Astrocyte (in vitro differentiated cells and primary cell): Measurements from ENCODE around the gene NXPH1. TPM values are rescaled to one million over a fixed set of nuclear protein-coding genes. Genes with fewer than 3 reads are reported as not detected.

ENCODE experiments used
- DNase-seq: peaks from one replicate; pipeline ENCODE4 v3.0.0-alpha.2; 2010; ENCODE audit warnings: low read depth
- FAIRE-seq: peaks from 2 replicates; lab custom pipeline; 2011; peaks lifted over from hg19 to GRCh38; lab: Jason Lieb, UNC
- H2AFZ ChIP-seq: 2 replicates; pipeline ENCODE4 v1.6.0; 2012; ENCODE audit warnings: low read depth, low read length, inconsistent platforms
- H3K27ac ChIP-seq: 2 replicates; pipeline ENCODE4 v1.5.1; 2011; ENCODE audit warnings: low read depth, low read length, inconsistent platforms
- H3K27me3 ChIP-seq: 2 replicates; pipeline ENCODE4 v1.6.0; 2011; ENCODE audit warnings: low read length, inconsistent platforms; ENCODE audit not compliant: insufficient read depth
- H3K36me3 ChIP-seq: 2 replicates; pipeline ENCODE4 v1.5.1; 2011; ENCODE audit warnings: low read length, inconsistent platforms; ENCODE audit not compliant: insufficient read depth
- H3K4me1 ChIP-seq: 2 replicates; pipeline ENCODE4 v1.5.1; 2011; ENCODE audit warnings: low read length, inconsistent platforms; ENCODE audit not compliant: insufficient read depth
- H3K4me2 ChIP-seq: 2 replicates; pipeline ENCODE4 v1.6.0; 2012; ENCODE audit warnings: low read length, inconsistent platforms
- H3K4me3 ChIP-seq: 2 replicates; pipeline ENCODE4 v1.5.1; 2011; ENCODE audit warnings: low read depth, mild to moderate bottlenecking, low read length, inconsistent platforms; ENCODE audit not compliant: insufficient read depth
- H3K79me2 ChIP-seq: 2 replicates; pipeline ENCODE4 v1.6.0; 2012; ENCODE audit warnings: mild to moderate bottlenecking, low read length, inconsistent platforms; ENCODE audit not compliant: insufficient read depth
- H3K9ac ChIP-seq: 2 replicates; pipeline ENCODE4 v1.6.0; 2012; ENCODE audit warnings: mild to moderate bottlenecking, low read length, inconsistent platforms
- H3K9me3 ChIP-seq: 2 replicates; pipeline ENCODE4 v1.5.1; 2012; ENCODE audit warnings: low read depth, mild to moderate bottlenecking, low read length, inconsistent platforms; ENCODE audit not compliant: insufficient read depth
- H4K20me1 ChIP-seq: 2 replicates; pipeline ENCODE4 v1.6.0; 2012; ENCODE audit warnings: low read length, inconsistent platforms; ENCODE audit not compliant: insufficient read depth
- H3K27ac Mint-ChIP-seq: one replicate; pipeline ENCODE4 v1.8.0; 2021; ENCODE audit warnings: mild to moderate bottlenecking, mixed read lengths; ENCODE audit not compliant: unreplicated experiment
- H3K27me3 Mint-ChIP-seq: one replicate; pipeline ENCODE4 v1.8.0; 2021; ENCODE audit warnings: low read depth, mixed read lengths; ENCODE audit not compliant: unreplicated experiment
- H3K36me3 Mint-ChIP-seq: one replicate; pipeline ENCODE4 v1.8.0; 2021; ENCODE audit warnings: low read depth, mixed read lengths; ENCODE audit not compliant: unreplicated experiment
- H3K4me1 Mint-ChIP-seq: one replicate; pipeline ENCODE4 v1.8.0; 2021; ENCODE audit warnings: low read depth, mixed read lengths; ENCODE audit not compliant: unreplicated experiment
- H3K4me3 Mint-ChIP-seq: one replicate; pipeline ENCODE4 v1.8.0; 2021; ENCODE audit warnings: mild to moderate bottlenecking, moderate library complexity, mixed read lengths; ENCODE audit not compliant: unreplicated experiment
- H3K9me3 Mint-ChIP-seq: one replicate; pipeline ENCODE4 v1.8.0; 2021; ENCODE audit warnings: mild to moderate bottlenecking, mixed read lengths; ENCODE audit not compliant: unreplicated experiment
- EZH2 ChIP-seq: IDR thresholded peaks from 2 replicates; pipeline ENCODE4 v1.6.1; 2012; ENCODE audit warnings: mild to moderate bottlenecking, low read length, inconsistent platforms; ENCODE audit not compliant: insufficient read depth
- total RNA-seq: library from RNA; stranded (reverse); gene quantifications from 2 replicates; pipeline ENCODE4 v1.2.1, GENCODE V29; 2021
- TF ChIP-seq, protein P1 (sequence below): IDR thresholded peaks from 2 replicates; pipeline ENCODE4 v1.5.1; 2011; ENCODE audit warnings: low read depth, mild to moderate bottlenecking, inconsistent platforms, low read length, moderate library complexity; ENCODE audit not compliant: insufficient read depth

NXPH1 gene
- total RNA-seq, 1 donor from 2014 or later = 0.16 TPM

DNA sequence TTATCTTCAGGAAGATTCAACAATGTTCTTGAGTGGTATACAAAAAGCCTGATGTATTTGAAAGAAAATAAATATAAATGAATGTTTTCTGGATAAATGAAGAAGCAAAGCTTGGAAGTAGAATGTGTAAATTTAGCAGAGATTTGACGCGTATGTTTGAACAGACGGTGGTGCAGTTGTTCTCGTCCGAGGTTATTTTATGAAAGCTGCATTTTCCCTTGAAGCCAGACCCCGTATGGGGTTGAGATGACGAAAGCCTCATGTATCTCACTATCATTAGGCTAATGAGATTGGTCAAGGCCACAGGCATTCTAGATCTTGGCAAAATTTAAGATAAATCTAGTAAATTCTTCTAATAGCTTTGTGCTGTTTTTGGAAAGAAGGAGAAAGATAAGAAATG is 195.2 kb downstream of the NXPH1 start:
- Histone ChIP-seq H3K36me3 (no peaks in the 10 kb centered on the region), H3K27me3 (no peaks in the 10 kb centered on the region), H4K20me1 (no peaks in the 10 kb centered on the region), H3K9me3 (no peaks in the 10 kb centered on the region), H3K79me2 (no peaks in the 10 kb centered on the region), H3K4me3 (no peak overlapping the region), H3K9ac (no peak overlapping the region), H3K4me2 (no peak overlapping the region), H3K4me1 (no peaks in the 10 kb centered on the region), H3K27ac (no peak overlapping the region), H2AFZ (no peak overlapping the region)
- Mint-ChIP-seq H3K36me3 (no peaks in the 10 kb centered on the region), H3K4me3 (no peak overlapping the region), H3K27me3 (no peaks in the 10 kb centered on the region), H3K4me1 (no peaks in the 10 kb centered on the region), H3K27ac (no peak overlapping the region), H3K9me3 (no peaks in the 10 kb centered on the region)
- FAIRE-seq = no peak
- TF ChIP-seq, protein P1, sequence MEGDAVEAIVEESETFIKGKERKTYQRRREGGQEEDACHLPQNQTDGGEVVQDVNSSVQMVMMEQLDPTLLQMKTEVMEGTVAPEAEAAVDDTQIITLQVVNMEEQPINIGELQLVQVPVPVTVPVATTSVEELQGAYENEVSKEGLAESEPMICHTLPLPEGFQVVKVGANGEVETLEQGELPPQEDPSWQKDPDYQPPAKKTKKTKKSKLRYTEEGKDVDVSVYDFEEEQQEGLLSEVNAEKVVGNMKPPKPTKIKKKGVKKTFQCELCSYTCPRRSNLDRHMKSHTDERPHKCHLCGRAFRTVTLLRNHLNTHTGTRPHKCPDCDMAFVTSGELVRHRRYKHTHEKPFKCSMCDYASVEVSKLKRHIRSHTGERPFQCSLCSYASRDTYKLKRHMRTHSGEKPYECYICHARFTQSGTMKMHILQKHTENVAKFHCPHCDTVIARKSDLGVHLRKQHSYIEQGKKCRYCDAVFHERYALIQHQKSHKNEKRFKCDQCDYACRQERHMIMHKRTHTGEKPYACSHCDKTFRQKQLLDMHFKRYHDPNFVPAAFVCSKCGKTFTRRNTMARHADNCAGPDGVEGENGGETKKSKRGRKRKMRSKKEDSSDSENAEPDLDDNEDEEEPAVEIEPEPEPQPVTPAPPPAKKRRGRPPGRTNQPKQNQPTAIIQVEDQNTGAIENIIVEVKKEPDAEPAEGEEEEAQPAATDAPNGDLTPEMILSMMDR = no peak
- no peak for TF ChIP-seq EZH2
- DNase-seq = no peak

DNA sequence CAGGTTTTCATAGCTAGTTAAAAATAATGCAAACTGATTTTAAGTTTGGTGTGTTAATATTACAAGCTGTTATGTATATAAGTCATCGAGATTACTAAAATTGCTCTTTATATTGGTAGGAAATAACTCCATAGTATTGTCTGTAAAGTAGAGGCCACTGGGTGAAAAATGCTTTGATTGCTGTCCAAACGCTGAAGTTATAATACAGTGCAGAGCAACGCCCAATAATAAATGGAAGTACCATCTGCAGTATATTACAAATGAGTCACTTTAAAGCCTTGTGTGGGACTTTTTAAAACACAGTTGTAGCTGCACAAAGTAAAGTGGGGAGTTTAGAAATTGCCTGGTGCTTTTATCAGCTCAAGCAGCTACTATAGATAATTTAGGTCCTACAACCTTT is 196.1 kb downstream of the NXPH1 start:
- no peak overlapping the region for H3K4me3 ChIP-seq
- H3K4me2 ChIP-seq = no peak overlapping the region
- no peaks in the 10 kb centered on the region for H3K9me3 ChIP-seq
- Mint-ChIP-seq H3K27me3 (no peaks in the 10 kb centered on the region), H3K9me3 (no peaks in the 10 kb centered on the region), H3K4me1 (no peaks in the 10 kb centered on the region), H3K4me3 (no peak overlapping the region), H3K27ac (no peak overlapping the region), H3K36me3 (no peaks in the 10 kb centered on the region)
- no peaks in the 10 kb centered on the region for H3K79me2 ChIP-seq
- H4K20me1 ChIP-seq = no peaks in the 10 kb centered on the region
- no peaks in the 10 kb centered on the region for H3K4me1 ChIP-seq
- TF ChIP-seq EZH2 = no peak
- TF ChIP-seq, protein P1 = no peak
- H3K9ac ChIP-seq = no peak overlapping the region
- H3K36me3 ChIP-seq = no peaks in the 10 kb centered on the region
- FAIRE-seq (no peak), DNase-seq (no peak)
- no peak overlapping the region for H2AFZ ChIP-seq
- H3K27me3 ChIP-seq = no peaks in the 10 kb centered on the region
- H3K27ac ChIP-seq = no peak overlapping the region

DNA sequence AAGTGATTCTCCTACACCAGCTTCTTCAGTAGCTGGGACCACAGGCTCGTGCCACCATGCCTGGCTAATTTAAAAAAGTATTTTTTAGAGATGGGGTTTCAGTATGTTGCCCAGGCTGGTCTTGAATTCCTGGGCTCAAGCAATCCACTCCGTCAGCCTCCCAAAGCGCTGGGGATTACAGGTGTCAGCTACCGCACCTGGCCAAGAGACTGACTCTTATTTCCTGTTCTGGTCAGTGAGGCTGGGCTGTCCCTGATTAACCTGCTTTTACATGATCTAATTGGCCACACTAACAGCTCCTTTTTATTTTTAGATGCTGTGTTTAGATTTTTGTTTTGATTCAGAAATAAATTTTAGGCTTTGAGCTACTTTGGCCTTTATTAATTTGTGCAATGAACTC is 203.9 kb downstream of the NXPH1 start:
- Histone ChIP-seq H3K4me3 (no peak overlapping the region), H3K27me3 (no peaks in the 10 kb centered on the region), H3K27ac (no peak overlapping the region), H4K20me1 (no peaks in the 10 kb centered on the region), H2AFZ (no peak overlapping the region), H3K9me3 (no peaks in the 10 kb centered on the region), H3K36me3 (no peaks in the 10 kb centered on the region), H3K4me2 (no peak overlapping the region), H3K4me1 (no peaks in the 10 kb centered on the region), H3K79me2 (no peaks in the 10 kb centered on the region), H3K9ac (no peak overlapping the region)
- Mint-ChIP-seq H3K4me3 (no peak overlapping the region), H3K4me1 (no peaks in the 10 kb centered on the region), H3K27ac (no peak overlapping the region), H3K27me3 (no peaks in the 10 kb centered on the region), H3K36me3 (no peaks in the 10 kb centered on the region), H3K9me3 (no peaks in the 10 kb centered on the region)
- TF ChIP-seq, protein P1 = no peak
- FAIRE-seq = no peak
- no peak for DNase-seq
